OCI-LY7 (cell line): ENCODE results near the gene DOCK1. TPM values are rescaled to one million over a fixed set of nuclear protein-coding genes. Genes with fewer than 3 reads are reported as not detected.

Experiments
- BruUV-seq: library from RNA; stranded (reverse); fragments of 400-500 nt; replicated peaks from 2 replicates; lab custom pipeline; 2021; lab: Mats Ljungman, UMichigan
- CTCF ChIA-PET: fragments of 300-600 bp; sonication (Branson Sonifier 250); formaldehyde crosslinking; loops from one replicate; lab custom pipeline; 2022; ENCODE audit warnings: antibody characterized with exemption; ENCODE audit not compliant: unreplicated experiment; lab: Charles Lee
- POLR2A ChIA-PET: fragments of 300-600 bp; sonication (Branson Sonifier 250); formaldehyde crosslinking; loops from one replicate; lab custom pipeline; 2022; ENCODE audit warnings: antibody characterized with exemption; lab: Charles Lee
- DNase-seq: peaks from one replicate; pipeline ENCODE4 v3.0.0-alpha.2; 2015; ENCODE audit warnings: low spot score
- H2AFZ ChIP-seq: fragments of 200-600 bp; sonication (generic), shearing (Covaris generic); 2 replicates; pipeline ENCODE4 v1.6.1; 2014; ENCODE audit warnings: mild to moderate bottlenecking, antibody characterized with exemption, low read length, moderate library complexity
- H3K27ac ChIP-seq: fragments of 200-600 bp; sonication (generic); 2 replicates; pipeline ENCODE4 v1.5.1; 2014; ENCODE audit warnings: mixed run types, low read depth, mild to moderate bottlenecking, moderate library complexity, low read length, inconsistent platforms; ENCODE audit not compliant: poor library complexity, severe bottlenecking
- H3K36me3 ChIP-seq: fragments of 200-600 bp; sonication (generic); 2 replicates; pipeline ENCODE4 v1.6.1; 2014; ENCODE audit warnings: mild to moderate bottlenecking, antibody characterized with exemption, low read length, moderate library complexity, mixed read lengths; ENCODE audit not compliant: insufficient read depth
- H3K4me1 ChIP-seq: fragments of 200-600 bp; sonication (generic); 2 replicates; pipeline ENCODE4 v1.5.1; 2014; ENCODE audit warnings: mild to moderate bottlenecking, low read length; ENCODE audit not compliant: insufficient read depth, poor library complexity, severe bottlenecking
- H3K4me2 ChIP-seq: fragments of 200-600 bp; sonication (generic); 2 replicates; pipeline ENCODE4 v1.6.1; 2014; ENCODE audit warnings: mild to moderate bottlenecking, low read length
- H3K4me3 ChIP-seq: fragments of 200-600 bp; sonication (generic); 2 replicates; pipeline ENCODE4 v1.5.1; 2014; ENCODE audit warnings: mild to moderate bottlenecking, low read depth, low read length; ENCODE audit not compliant: poor library complexity, severe bottlenecking
- H3K79me2 ChIP-seq: fragments of 200-600 bp; sonication (generic); 2 replicates; pipeline ENCODE4 v1.6.1; 2016; ENCODE audit warnings: low read depth, mild to moderate bottlenecking, low read length, moderate library complexity, mixed read lengths; ENCODE audit not compliant: insufficient read depth
- H3K9me2 ChIP-seq: fragments of 200-600 bp; sonication (generic); 2 replicates; pipeline ENCODE4 v1.6.1; 2016; ENCODE audit warnings: mild to moderate bottlenecking, low read length, mixed read lengths; ENCODE audit not compliant: insufficient read depth
- H3K9me3 ChIP-seq: fragments of 200-600 bp; sonication (generic); 2 replicates; pipeline ENCODE4 v1.6.1; 2014; ENCODE audit warnings: mild to moderate bottlenecking, mixed run types, low read length, mixed read lengths
- H4K20me1 ChIP-seq: fragments of 200-600 bp; sonication (generic); 2 replicates; pipeline ENCODE4 v1.6.1; 2014; ENCODE audit warnings: mild to moderate bottlenecking, antibody characterized with exemption, low read length, moderate library complexity, mixed read lengths; ENCODE audit not compliant: insufficient read depth
- CTCF ChIP-seq: fragments of 200-600 bp; sonication (generic); conservative IDR thresholded peaks from 2 replicates; pipeline ENCODE4 v1.5.1; 2014; ENCODE audit warnings: mild to moderate bottlenecking, antibody characterized with exemption, low read length, moderate library complexity, mixed read lengths
- EZH2phosphoT487 ChIP-seq: fragments of 200-600 bp; sonication (generic); IDR thresholded peaks from 2 replicates; pipeline ENCODE4 v1.6.1; 2018; ENCODE audit warnings: low read depth, borderline replicate concordance, mild to moderate bottlenecking, mixed run types, antibody characterized with exemption, low read length, moderate library complexity, mixed read lengths
- intact Hi-C: fragments of 100-400 bp; cut with micrococcal nuclease; formaldehyde crosslinking; loops from one replicate; pipeline ENCODE4 v1.10.0; 2022; ENCODE audit not compliant: unreplicated experiment
- total RNA-seq, 2 experiments: library from RNA; depleted of rRNA in 1 of 2; stranded (reverse); fragments of >200 nt in 1 of 2; shearing (Covaris generic) in 1 of 2; gene quantifications; 2 replicates each; pipeline ENCODE4 v1.2.3, GENCODE V29; 2014 to 2022

The DOCK1 gene
- total RNA-seq, 2 experiments from 2014 or later = not detected

GRCh38 chr10:126953886-126954285 lies 48.7 kb downstream of the DOCK1 start:
- DNase-seq = no peak
- no peaks in the 10 kb centered on the region for H3K9me2 ChIP-seq
- H3K4me3 ChIP-seq = no peak overlapping the region
- H4K20me1 ChIP-seq = no peaks in the 10 kb centered on the region
- POLR2A ChIA-PET = no interaction called here
- intact Hi-C loops = no loop called here
- H3K79me2 ChIP-seq = no peaks in the 10 kb centered on the region
- CTCF ChIA-PET = no interaction called here
- no peak overlapping the region for H3K27ac ChIP-seq
- no peak for TF ChIP-seq EZH2phosphoT487
- no peak for TF ChIP-seq CTCF
- no peaks in the 10 kb centered on the region for H3K4me1 ChIP-seq
- H2AFZ ChIP-seq = no peak overlapping the region
- BruUV-seq = no TSS peak
- no peak overlapping the region for H3K4me2 ChIP-seq
- no peaks in the 10 kb centered on the region for H3K36me3 ChIP-seq
- peaks cover 39% of the 10 kb centered on the region for H3K9me3 ChIP-seq

- CTCF ChIA-PET = no interaction called here
- Histone ChIP-seq H3K9me3 (peaks cover 33% of the 10 kb centered on the region), H3K4me1 (no peaks in the 10 kb centered on the region), H3K9me2 (no peaks in the 10 kb centered on the region), H3K27ac (no peak overlapping the region), H3K4me3 (no peak overlapping the region), H3K36me3 (no peaks in the 10 kb centered on the region), H3K79me2 (no peaks in the 10 kb centered on the region), H2AFZ (no peak overlapping the region), H3K4me2 (no peak overlapping the region), H4K20me1 (no peaks in the 10 kb centered on the region)
- TF ChIP-seq EZH2phosphoT487 = no peak
- no peak for TF ChIP-seq CTCF
- intact Hi-C loops = no loop called here
- DNase-seq = no peak
- BruUV-seq = no TSS peak
- POLR2A ChIA-PET = no interaction called here
These were observed 50.2 kb downstream of the DOCK1 start for GRCh38 chr10:126955396-126955795.

- no peak for DNase-seq
- Histone ChIP-seq H4K20me1 (no peaks in the 10 kb centered on the region), H3K36me3 (no peaks in the 10 kb centered on the region), H3K4me3 (no peak overlapping the region), H3K27ac (no peak overlapping the region), H3K4me1 (no peaks in the 10 kb centered on the region), H3K4me2 (no peak overlapping the region), H2AFZ (no peak overlapping the region), H3K9me3 (peaks cover 26% of the 10 kb centered on the region), H3K79me2 (no peaks in the 10 kb centered on the region), H3K9me2 (no peaks in the 10 kb centered on the region)
- ChIA-PET CTCF (no interaction called here), POLR2A (no interaction called here)
- BruUV-seq = no TSS peak
- no peak for TF ChIP-seq CTCF
- intact Hi-C loops = no loop called here
These were observed 50.9 kb downstream of the DOCK1 start for GRCh38 chr10:126955934-126956711.
